IPS-20b (cell line): ENCODE measurements around the gene HES5.

ENCODE experiments used
- H3K27ac ChIP-seq: one replicate; pipeline ENCODE4 v1.5.1; 2013; ENCODE audit warnings: low read length
- H3K27me3 ChIP-seq: 2 replicates; pipeline ENCODE4 v1.6.1; 2013; ENCODE audit warnings: mild to moderate bottlenecking, low read length, inconsistent platforms; ENCODE audit not compliant: insufficient read depth
- H3K36me3 ChIP-seq: 2 replicates; pipeline ENCODE4 v1.6.1; 2013; ENCODE audit warnings: low read depth, mild to moderate bottlenecking, inconsistent platforms, low read length, moderate library complexity; ENCODE audit not compliant: insufficient read depth
- H3K4me1 ChIP-seq: 2 replicates; pipeline ENCODE4 v1.6.1; 2013; ENCODE audit warnings: mild to moderate bottlenecking, control low read depth, inconsistent platforms, low read length, moderate library complexity; ENCODE audit not compliant: insufficient read depth
- H3K4me3 ChIP-seq: 2 replicates; pipeline ENCODE4 v1.5.1; 2013; ENCODE audit warnings: mild to moderate bottlenecking, low read length, inconsistent platforms
- H3K9ac ChIP-seq: 2 replicates; pipeline ENCODE4 v1.6.1; 2013; ENCODE audit warnings: low read depth, mild to moderate bottlenecking, inconsistent platforms, low read length, moderate library complexity
- H3K9me3 ChIP-seq: 2 replicates; pipeline ENCODE4 v1.6.1; 2013; ENCODE audit warnings: mild to moderate bottlenecking, low read depth, low read length, inconsistent platforms; ENCODE audit not compliant: insufficient read depth

Gene HES5

DNA sequence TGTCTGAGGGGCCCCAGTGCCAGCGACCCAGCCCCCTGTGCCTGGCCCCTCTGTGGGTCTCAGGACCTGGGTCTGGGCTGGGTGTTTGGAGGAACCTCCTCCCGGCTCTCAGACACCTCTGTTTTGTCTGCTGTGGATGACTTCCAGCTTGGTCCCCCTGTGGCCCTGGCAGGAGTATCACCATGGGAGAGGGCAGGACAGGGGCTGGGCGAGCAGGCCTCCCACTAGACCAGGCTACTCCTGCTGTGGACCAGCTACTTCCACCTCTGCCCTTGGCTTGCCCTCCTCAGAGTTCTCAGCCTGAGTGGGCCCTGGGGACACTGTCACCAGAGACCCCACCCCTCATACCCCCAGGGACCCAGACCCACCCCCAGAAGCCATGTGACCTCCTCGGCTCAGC is 32.2 kb downstream of the HES5 start:
- Histone ChIP-seq H3K9ac (no peak overlapping the region), H3K4me1 (no peaks in the 10 kb centered on the region), H3K27me3 (no peaks in the 10 kb centered on the region; the same call in 1 of the 2 replicates), H3K4me3 (no peak overlapping the region), H3K9me3 (no peaks in the 10 kb centered on the region), H3K27ac (no peak overlapping the region), H3K36me3 (no peaks in the 10 kb centered on the region)

GRCh38 chr1:2496746-2497145 is 33.3 kb downstream of the HES5 start:
- no peaks in the 10 kb centered on the region for H3K36me3 ChIP-seq
- H3K4me1 ChIP-seq = no peaks in the 10 kb centered on the region
- no peaks in the 10 kb centered on the region; the same call in 1 of the 2 replicates for H3K27me3 ChIP-seq
- no peak overlapping the region for H3K9ac ChIP-seq
- no peaks in the 10 kb centered on the region for H3K9me3 ChIP-seq
- no peak overlapping the region for H3K4me3 ChIP-seq
- H3K27ac ChIP-seq = no peak overlapping the region

GRCh38 chr1:2496087-2496622 is 33.9 kb downstream of the HES5 start:
- Histone ChIP-seq H3K9me3 (no peaks in the 10 kb centered on the region), H3K27me3 (no peaks in the 10 kb centered on the region; the same call in 1 of the 2 replicates), H3K4me3 (no peak overlapping the region)

GRCh38 chr1:2495546-2495945 is 34.5 kb downstream of the HES5 start:
- Histone ChIP-seq H3K27ac (no peak overlapping the region), H3K4me1 (no peaks in the 10 kb centered on the region), H3K9ac (no peak overlapping the region), H3K9me3 (no peaks in the 10 kb centered on the region), H3K36me3 (no peaks in the 10 kb centered on the region), H3K27me3 (no peaks in the 10 kb centered on the region; the same call in 1 of the 2 replicates), H3K4me3 (no peak overlapping the region)

More at GRCh38 chr1:2496087-2496622, 33.9 kb downstream of the HES5 start:
- Histone ChIP-seq H3K27ac (no peak overlapping the region), H3K4me1 (no peaks in the 10 kb centered on the region), H3K9ac (no peak overlapping the region), H3K36me3 (no peaks in the 10 kb centered on the region)

DNA sequence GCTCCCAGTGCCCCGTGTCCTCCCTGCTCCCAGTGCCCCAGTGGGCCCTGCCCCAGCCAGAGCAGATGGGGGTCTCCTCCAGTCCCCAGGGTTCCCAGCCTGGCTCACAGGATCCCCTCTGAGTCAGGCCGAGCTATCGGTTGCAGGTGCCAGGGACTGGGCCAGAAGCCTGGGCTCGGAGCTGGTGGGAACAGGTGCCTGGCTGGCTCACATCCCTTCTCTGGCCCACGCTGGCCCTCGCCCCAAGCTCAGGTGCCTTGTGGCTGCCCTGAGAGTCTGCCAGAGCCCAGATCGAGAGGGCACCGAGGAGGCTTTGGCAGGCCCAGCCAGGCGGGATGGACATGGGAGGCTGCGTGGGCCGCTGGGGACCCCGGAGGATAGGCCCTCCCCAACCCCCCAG is 35.0 kb downstream of the HES5 start:
- Histone ChIP-seq H3K9me3 (no peaks in the 10 kb centered on the region), H3K27ac (no peak overlapping the region), H3K4me1 (no peaks in the 10 kb centered on the region), H3K4me3 (no peak overlapping the region), H3K9ac (no peak overlapping the region), H3K36me3 (no peaks in the 10 kb centered on the region), H3K27me3 (no peaks in the 10 kb centered on the region; the same call in 1 of the 2 replicates)

DNA sequence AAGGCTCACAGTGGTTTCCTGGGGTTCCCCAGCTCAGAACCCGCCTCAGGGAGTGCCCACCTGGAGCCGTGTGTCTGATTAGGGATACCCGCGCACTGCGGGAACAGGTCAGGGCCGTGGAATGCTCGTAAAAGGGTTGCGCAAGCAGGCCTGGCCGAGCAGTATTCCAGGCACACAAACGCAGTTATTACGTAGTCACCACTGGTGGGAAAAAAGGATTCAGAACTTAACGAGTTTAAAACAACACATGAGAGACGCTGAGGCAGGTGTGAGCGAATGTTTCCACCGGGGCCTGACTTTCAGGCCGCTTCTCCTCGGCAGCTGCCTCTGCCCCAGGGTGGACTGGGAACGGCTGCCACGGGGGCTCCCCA is 35.8 kb downstream of the HES5 start:
- Histone ChIP-seq H3K9me3 (no peaks in the 10 kb centered on the region), H3K27me3 (no peaks in the 10 kb centered on the region; the same call in 1 of the 2 replicates), H3K4me3 (no peak overlapping the region), H3K4me1 (no peaks in the 10 kb centered on the region), H3K27ac (no peak overlapping the region), H3K36me3 (no peaks in the 10 kb centered on the region), H3K9ac (no peak overlapping the region)

GRCh38 chr1:2493691-2494322 is 36.3 kb downstream of the HES5 start:
- H3K4me3 ChIP-seq = no peak overlapping the region

DNA sequence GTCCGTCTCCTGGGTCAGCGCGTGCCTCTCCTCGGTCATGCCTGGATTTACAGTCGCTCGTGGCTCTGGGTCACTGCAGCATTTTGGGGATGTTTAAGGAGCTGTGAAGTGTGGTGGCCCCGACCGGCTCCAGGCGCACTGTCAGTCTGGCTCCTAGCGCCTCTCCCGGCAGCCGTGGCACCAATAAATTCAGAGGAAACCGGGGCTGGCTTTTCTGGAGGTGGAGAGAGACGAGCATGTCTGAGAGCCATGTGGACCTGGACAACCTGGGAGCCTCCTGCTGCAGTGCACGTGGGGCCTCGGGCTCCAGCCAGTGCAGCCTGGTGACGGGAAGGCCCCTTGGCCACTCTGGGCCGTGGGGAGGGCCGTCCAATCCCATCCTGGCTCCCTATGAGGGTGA is 36.8 kb downstream of the HES5 start:
- H3K27ac ChIP-seq = no peak overlapping the region
- no peaks in the 10 kb centered on the region for H3K4me1 ChIP-seq
- no peaks in the 10 kb centered on the region for H3K9me3 ChIP-seq
- no peak overlapping the region for H3K4me3 ChIP-seq
- no peak overlapping the region for H3K9ac ChIP-seq
- H3K36me3 ChIP-seq = no peaks in the 10 kb centered on the region
- no peaks in the 10 kb centered on the region; the same call in 1 of the 2 replicates for H3K27me3 ChIP-seq

More at GRCh38 chr1:2493691-2494322, 36.3 kb downstream of the HES5 start:
- Histone ChIP-seq H3K9me3 (no peaks in the 10 kb centered on the region), H3K27ac (no peak overlapping the region), H3K9ac (no peak overlapping the region), H3K27me3 (no peaks in the 10 kb centered on the region; the same call in 1 of the 2 replicates), H3K4me1 (no peaks in the 10 kb centered on the region), H3K36me3 (no peaks in the 10 kb centered on the region)

- no peaks in the 10 kb centered on the region for H3K9me3 ChIP-seq
- no peaks in the 10 kb centered on the region for H3K36me3 ChIP-seq
- no peak overlapping the region for H3K4me3 ChIP-seq
- H3K27me3 ChIP-seq = no peaks in the 10 kb centered on the region; the same call in 1 of the 2 replicates
- H3K27ac ChIP-seq = no peak overlapping the region
- H3K9ac ChIP-seq = no peak overlapping the region
- H3K4me1 ChIP-seq = no peaks in the 10 kb centered on the region
Measured at GRCh38 chr1:2492091-2492490, 38.0 kb downstream of the HES5 start.

GRCh38 chr1:2489615-2490014 is 40.4 kb downstream of the HES5 start:
- H3K4me1 ChIP-seq = no peaks in the 10 kb centered on the region
- no peak overlapping the region for H3K4me3 ChIP-seq
- H3K36me3 ChIP-seq = no peaks in the 10 kb centered on the region
- no peak overlapping the region for H3K9ac ChIP-seq
- no peaks in the 10 kb centered on the region for H3K27me3 ChIP-seq
- H3K9me3 ChIP-seq = no peaks in the 10 kb centered on the region
- no peak overlapping the region for H3K27ac ChIP-seq

- Histone ChIP-seq H3K36me3 (no peaks in the 10 kb centered on the region), H3K4me1 (no peaks in the 10 kb centered on the region), H3K27ac (no peak overlapping the region), H3K27me3 (no peaks in the 10 kb centered on the region), H3K4me3 (no peak overlapping the region), H3K9me3 (no peaks in the 10 kb centered on the region), H3K9ac (no peak overlapping the region)
Measured at GRCh38 chr1:2488688-2489087, 41.4 kb downstream of the HES5 start.

- H3K27ac ChIP-seq = no peak overlapping the region
- H3K27me3 ChIP-seq = no peaks in the 10 kb centered on the region
- no peak overlapping the region for H3K4me3 ChIP-seq
- no peaks in the 10 kb centered on the region for H3K4me1 ChIP-seq
- H3K9ac ChIP-seq = no peak overlapping the region
- H3K9me3 ChIP-seq = no peaks in the 10 kb centered on the region
- H3K36me3 ChIP-seq = no peaks in the 10 kb centered on the region
Measured at GRCh38 chr1:2486558-2486957, 43.5 kb downstream of the HES5 start.
